OCI-LY3 (cell line): Measurements from ENCODE around the gene BEND5.
A peak's percentile ranks its signal among the peaks of the same experiment; 100 is the strongest.

ENCODE experiments used
- H2AFZ ChIP-seq: fragments of 200-600, 300-600 bp; shearing (Covaris generic); 2 replicates; pipeline ENCODE4 v1.6.0; 2014; ENCODE audit warnings: antibody characterized with exemption, low read depth, low read length
- H3K27ac ChIP-seq: fragments of 200-600, 300-600 bp; sonication (generic); 2 replicates; pipeline ENCODE4 v1.5.1; 2014; ENCODE audit warnings: mild to moderate bottlenecking, low read length, moderate library complexity, mixed read lengths
- H3K27me3 ChIP-seq: fragments of 200-600, 300-600 bp; sonication (generic); 2 replicates; pipeline ENCODE4 v1.6.1; 2014; ENCODE audit warnings: low read depth, low read length, mixed read lengths
- H3K36me3 ChIP-seq: fragments of 200-600, 300-600 bp; sonication (generic); replicated peaks from 2 replicates; pipeline ENCODE3; 2014; ENCODE audit warnings: low read depth, low read length, mixed read lengths
- H3K4me1 ChIP-seq: fragments of 300-600, 200-600 bp; sonication (generic); 2 replicates; pipeline ENCODE4 v1.6.1; 2014; ENCODE audit warnings: low read length, mixed read lengths
- H3K4me2 ChIP-seq: fragments of 200-600, 300-600 bp; sonication (generic); 2 replicates; pipeline ENCODE4 v1.6.1; 2014; ENCODE audit warnings: low read length, mixed read lengths
- H3K4me3 ChIP-seq: fragments of 300-600, 200-600 bp; sonication (generic); 2 replicates; pipeline ENCODE4 v1.5.1; 2014; ENCODE audit warnings: antibody characterized with exemption, mild to moderate bottlenecking, low read length, moderate library complexity
- H3K79me2 ChIP-seq: fragments of 300-600, 200-600 bp; shearing (Covaris generic); 2 replicates; pipeline ENCODE4 v1.6.1; 2014; ENCODE audit warnings: mild to moderate bottlenecking, low read length, mixed read lengths
- H3K9ac ChIP-seq: fragments of 300-600, 200-600 bp; shearing (Covaris generic); 2 replicates; pipeline ENCODE4 v1.6.0; 2014; ENCODE audit warnings: mild to moderate bottlenecking, low read length, moderate library complexity
- H3K9me3 ChIP-seq: fragments of 200-600, 300-600 bp; shearing (Covaris generic); 2 replicates; pipeline ENCODE4 v1.6.1; 2014; ENCODE audit warnings: low read length, mixed read lengths; ENCODE audit not compliant: insufficient read depth
- H4K20me1 ChIP-seq: fragments of 200-600, 300-600 bp; sonication (generic); 2 replicates; pipeline ENCODE4 v1.6.1; 2016; ENCODE audit warnings: low read length, mixed read lengths; ENCODE audit not compliant: insufficient read depth
- CTCF ChIP-seq: fragments of 200-600, 300-600 bp; sonication (generic); IDR thresholded peaks from 2 replicates; pipeline ENCODE4 v1.5.1; 2014; ENCODE audit warnings: antibody characterized with exemption, low read length, low read depth
- EZH2phosphoT487 ChIP-seq: fragments of 200-600 bp; shearing (Covaris generic); IDR thresholded peaks from 2 replicates; pipeline ENCODE4 v1.6.1; 2018; ENCODE audit warnings: antibody characterized with exemption, mixed run types, low read depth

The BEND5 gene

GRCh38 chr1:48720929-48721328 lies 55.8 kb downstream of the BEND5 start:
- Histone ChIP-seq H4K20me1 (no peaks in the 10 kb centered on the region), H3K4me2 (no peak overlapping the region), H3K36me3 (no peaks in the 10 kb centered on the region), H3K9me3 (no peaks in the 10 kb centered on the region), H3K79me2 (no peaks in the 10 kb centered on the region), H3K27ac (no peak overlapping the region), H3K9ac (no peak overlapping the region), H3K4me1 (peaks cover 7% of the 10 kb centered on the region; the same call in 1 of the 2 replicates), H3K4me3 (no peak overlapping the region), H2AFZ (no peak overlapping the region), H3K27me3 (no peaks in the 10 kb centered on the region)
- TF ChIP-seq EZH2phosphoT487 (no peak), CTCF (no peak)

GRCh38 chr1:48718705-48719104 lies 58.0 kb downstream of the BEND5 start:
- H2AFZ ChIP-seq: no peak overlapping the region
- no peaks in the 10 kb centered on the region for H4K20me1 ChIP-seq
- H3K4me2 ChIP-seq: no peak overlapping the region
- no peak overlapping the region for H3K9ac ChIP-seq
- no peaks in the 10 kb centered on the region for H3K4me1 ChIP-seq
- no peak overlapping the region for H3K27ac ChIP-seq
- TF ChIP-seq CTCF (no peak), EZH2phosphoT487 (no peak)
- H3K36me3 ChIP-seq: no peaks in the 10 kb centered on the region
- no peaks in the 10 kb centered on the region for H3K27me3 ChIP-seq
- H3K9me3 ChIP-seq: no peaks in the 10 kb centered on the region
- H3K4me3 ChIP-seq: no peak overlapping the region
- no peaks in the 10 kb centered on the region for H3K79me2 ChIP-seq

GRCh38 chr1:48718116-48718630 lies 58.5 kb downstream of the BEND5 start:
- H3K27me3 ChIP-seq: no peaks in the 10 kb centered on the region
- no peak overlapping the region for H2AFZ ChIP-seq
- H3K36me3 ChIP-seq: no peaks in the 10 kb centered on the region
- H3K4me3 ChIP-seq: no peak overlapping the region
- H3K9me3 ChIP-seq: no peaks in the 10 kb centered on the region
- H3K4me2 ChIP-seq: no peak overlapping the region
- no peak overlapping the region for H3K27ac ChIP-seq
- H3K79me2 ChIP-seq: no peaks in the 10 kb centered on the region
- TF ChIP-seq CTCF (peak; percentile 33), EZH2phosphoT487 (no peak)
- no peak overlapping the region for H3K9ac ChIP-seq
- no peaks in the 10 kb centered on the region for H3K4me1 ChIP-seq
- no peaks in the 10 kb centered on the region for H4K20me1 ChIP-seq

- no peaks in the 10 kb centered on the region for H3K79me2 ChIP-seq
- H3K27me3 ChIP-seq: no peaks in the 10 kb centered on the region
- no peak overlapping the region for H3K27ac ChIP-seq
- no peak overlapping the region for H2AFZ ChIP-seq
- no peak overlapping the region for H3K4me3 ChIP-seq
- no peaks in the 10 kb centered on the region for H3K4me1 ChIP-seq
- no peaks in the 10 kb centered on the region for H4K20me1 ChIP-seq
- no peaks in the 10 kb centered on the region for H3K36me3 ChIP-seq
- H3K9me3 ChIP-seq: no peaks in the 10 kb centered on the region
- H3K9ac ChIP-seq: no peak overlapping the region
- TF ChIP-seq CTCF (no peak), EZH2phosphoT487 (no peak)
- H3K4me2 ChIP-seq: no peak overlapping the region
Observed at GRCh38 chr1:48717082-48717481, 59.6 kb downstream of the BEND5 start.
